ENCODE measurements around the gene KRTAP20-3.

KRTAP20-3 gene

GRCh38 chr21:30642564-30642963 is at the start of gene KRTAP20-3:
Gene KRTAP20-3, plus strand, starts transcription at chr21:30642864.
- no peak for DNase-seq

- DNase-seq: no peak
Measured at GRCh38 chr21:30598802-30599201, 43.9 kb upstream of the KRTAP20-3 start, which contains the start of gene KRTAP6-2. Gene KRTAP6-2, minus strand, starts transcription at chr21:30598902. Its CDS starts 28 bp downstream, at chr21:30598874.

- no peak for DNase-seq
Measured at GRCh38 chr21:30600787-30601186, 41.9 kb upstream of the KRTAP20-3 start, which contains the start of gene KRTAP22-1. Gene KRTAP22-1, plus strand, starts transcription at chr21:30601087.

- DNase-seq: no peak
Measured at GRCh38 chr21:30605968-30606367, 36.7 kb upstream of the KRTAP20-3 start.

GRCh38 chr21:30612132-30612531 is 30.5 kb upstream of the KRTAP20-3 start:
- no peak for DNase-seq

GRCh38 chr21:30613836-30614235 is 28.8 kb upstream of the KRTAP20-3 start, which contains the start of gene KRTAP6-1:
Gene KRTAP6-1, minus strand, starts transcription at chr21:30613930. Its CDS starts 26 bp downstream, at chr21:30613904.
- no peak for DNase-seq

- no peak for DNase-seq
Measured at GRCh38 chr21:30615199-30615598, 27.5 kb upstream of the KRTAP20-3 start.

GRCh38 chr21:30616125-30616524 is 26.5 kb upstream of the KRTAP20-3 start, which contains the start of gene KRTAP20-1:
Gene KRTAP20-1, plus strand, starts transcription at chr21:30616425. Its CDS starts 30 bp downstream, at chr21:30616455.
- DNase-seq: no peak

- DNase-seq: no peak
Measured at GRCh38 chr21:30620080-30620479, 22.6 kb upstream of the KRTAP20-3 start.

- DNase-seq: no peak
Measured at GRCh38 chr21:30620522-30620921, 22.1 kb upstream of the KRTAP20-3 start, which contains the start of gene KRTAP20-4. Gene KRTAP20-4, plus strand, starts transcription at chr21:30620627.

- DNase-seq: no peak
Measured at GRCh38 chr21:30623362-30623761, 19.3 kb upstream of the KRTAP20-3 start.

GRCh38 chr21:30625449-30626165 is 17.1 kb upstream of the KRTAP20-3 start:
- no peak for DNase-seq

GRCh38 chr21:30628109-30628508 is 14.6 kb upstream of the KRTAP20-3 start:
- DNase-seq: no peak

- no peak for DNase-seq
Measured at GRCh38 chr21:30629200-30629599, 13.5 kb upstream of the KRTAP20-3 start.

- DNase-seq: no peak
Measured at GRCh38 chr21:30634906-30635305, 7.8 kb upstream of the KRTAP20-3 start, which contains the start of gene KRTAP20-2. Gene KRTAP20-2, plus strand, starts transcription at chr21:30635206. Its CDS starts 58 bp downstream, at chr21:30635264.

- no peak for DNase-seq
Measured at GRCh38 chr21:30638686-30639085, 4.0 kb upstream of the KRTAP20-3 start.

GRCh38 chr21:30646904-30647414 is 4.3 kb downstream of the KRTAP20-3 start:
- no peak for DNase-seq

- DNase-seq: no peak
Measured at GRCh38 chr21:30652891-30653290, 10.2 kb downstream of the KRTAP20-3 start.

- no peak for DNase-seq
Measured at GRCh38 chr21:30668776-30669175, 26.1 kb downstream of the KRTAP20-3 start.

GRCh38 chr21:30672985-30673650 is 30.5 kb downstream of the KRTAP20-3 start:
- DNase-seq: no peak

- no peak for DNase-seq
Measured at GRCh38 chr21:30674312-30674711, 31.6 kb downstream of the KRTAP20-3 start.

- DNase-seq: no peak
Measured at GRCh38 chr21:30676737-30677136, 34.1 kb downstream of the KRTAP20-3 start.

GRCh38 chr21:30680586-30680985 is 37.9 kb downstream of the KRTAP20-3 start:
- DNase-seq: no peak

GRCh38 chr21:30684506-30684905 is 41.8 kb downstream of the KRTAP20-3 start:
- DNase-seq: no peak
